OCI-LY7 (cell line): ENCODE measurements around the gene LRP1-AS. TPM values are rescaled to one million over a fixed set of nuclear protein-coding genes. Genes with fewer than 3 reads are reported as not detected.
A peak's percentile ranks its signal among the peaks of the same experiment; 100 is the strongest.

Experiments used
- BruUV-seq: library from RNA; stranded (reverse); fragments of 400-500 nt; replicated peaks from 2 replicates; lab custom pipeline; 2021; lab: Mats Ljungman, UMichigan
- CTCF ChIA-PET: fragments of 300-600 bp; sonication (Branson Sonifier 250); formaldehyde crosslinking; loops from one replicate; lab custom pipeline; 2022; ENCODE audit warnings: antibody characterized with exemption; ENCODE audit not compliant: unreplicated experiment; lab: Charles Lee
- POLR2A ChIA-PET: fragments of 300-600 bp; sonication (Branson Sonifier 250); formaldehyde crosslinking; loops from one replicate; lab custom pipeline; 2022; ENCODE audit warnings: antibody characterized with exemption; lab: Charles Lee
- DNase-seq: peaks from one replicate; pipeline ENCODE4 v3.0.0-alpha.2; 2015; ENCODE audit warnings: low spot score
- H2AFZ ChIP-seq: fragments of 200-600 bp; sonication (generic), shearing (Covaris generic); 2 replicates; pipeline ENCODE4 v1.6.1; 2014; ENCODE audit warnings: mild to moderate bottlenecking, antibody characterized with exemption, low read length, moderate library complexity
- H3K27ac ChIP-seq: fragments of 200-600 bp; sonication (generic); 2 replicates; pipeline ENCODE4 v1.5.1; 2014; ENCODE audit warnings: mixed run types, low read depth, mild to moderate bottlenecking, moderate library complexity, low read length, inconsistent platforms; ENCODE audit not compliant: poor library complexity, severe bottlenecking
- H3K36me3 ChIP-seq: fragments of 200-600 bp; sonication (generic); 2 replicates; pipeline ENCODE4 v1.6.1; 2014; ENCODE audit warnings: mild to moderate bottlenecking, antibody characterized with exemption, low read length, moderate library complexity, mixed read lengths; ENCODE audit not compliant: insufficient read depth
- H3K4me1 ChIP-seq: fragments of 200-600 bp; sonication (generic); 2 replicates; pipeline ENCODE4 v1.5.1; 2014; ENCODE audit warnings: mild to moderate bottlenecking, low read length; ENCODE audit not compliant: insufficient read depth, poor library complexity, severe bottlenecking
- H3K4me2 ChIP-seq: fragments of 200-600 bp; sonication (generic); 2 replicates; pipeline ENCODE4 v1.6.1; 2014; ENCODE audit warnings: mild to moderate bottlenecking, low read length
- H3K4me3 ChIP-seq: fragments of 200-600 bp; sonication (generic); 2 replicates; pipeline ENCODE4 v1.5.1; 2014; ENCODE audit warnings: mild to moderate bottlenecking, low read depth, low read length; ENCODE audit not compliant: poor library complexity, severe bottlenecking
- H3K79me2 ChIP-seq: fragments of 200-600 bp; sonication (generic); 2 replicates; pipeline ENCODE4 v1.6.1; 2016; ENCODE audit warnings: low read depth, mild to moderate bottlenecking, low read length, moderate library complexity, mixed read lengths; ENCODE audit not compliant: insufficient read depth
- H3K9me2 ChIP-seq: fragments of 200-600 bp; sonication (generic); 2 replicates; pipeline ENCODE4 v1.6.1; 2016; ENCODE audit warnings: mild to moderate bottlenecking, low read length, mixed read lengths; ENCODE audit not compliant: insufficient read depth
- H3K9me3 ChIP-seq: fragments of 200-600 bp; sonication (generic); 2 replicates; pipeline ENCODE4 v1.6.1; 2014; ENCODE audit warnings: mild to moderate bottlenecking, mixed run types, low read length, mixed read lengths
- H4K20me1 ChIP-seq: fragments of 200-600 bp; sonication (generic); 2 replicates; pipeline ENCODE4 v1.6.1; 2014; ENCODE audit warnings: mild to moderate bottlenecking, antibody characterized with exemption, low read length, moderate library complexity, mixed read lengths; ENCODE audit not compliant: insufficient read depth
- EZH2phosphoT487 ChIP-seq: fragments of 200-600 bp; sonication (generic); IDR thresholded peaks from 2 replicates; pipeline ENCODE4 v1.6.1; 2018; ENCODE audit warnings: low read depth, borderline replicate concordance, mild to moderate bottlenecking, mixed run types, antibody characterized with exemption, low read length, moderate library complexity, mixed read lengths
- intact Hi-C: fragments of 100-400 bp; cut with micrococcal nuclease; formaldehyde crosslinking; loops from one replicate; pipeline ENCODE4 v1.10.0; 2022; ENCODE audit not compliant: unreplicated experiment
- total RNA-seq, 2 experiments: library from RNA; depleted of rRNA in 1 of 2; stranded (reverse); fragments of >200 nt in 1 of 2; shearing (Covaris generic) in 1 of 2; gene quantifications; 2 replicates each; pipeline ENCODE4 v1.2.3, GENCODE V29; 2014 to 2022
- TF ChIP-seq, protein P1 (sequence below): fragments of 200-600 bp; sonication (generic); conservative IDR thresholded peaks from 2 replicates; pipeline ENCODE4 v1.5.1; 2014; ENCODE audit warnings: mild to moderate bottlenecking, antibody characterized with exemption, low read length, moderate library complexity, mixed read lengths

LRP1-AS gene
- total RNA-seq, 2 experiments from 2014 or later: not detected

DNA sequence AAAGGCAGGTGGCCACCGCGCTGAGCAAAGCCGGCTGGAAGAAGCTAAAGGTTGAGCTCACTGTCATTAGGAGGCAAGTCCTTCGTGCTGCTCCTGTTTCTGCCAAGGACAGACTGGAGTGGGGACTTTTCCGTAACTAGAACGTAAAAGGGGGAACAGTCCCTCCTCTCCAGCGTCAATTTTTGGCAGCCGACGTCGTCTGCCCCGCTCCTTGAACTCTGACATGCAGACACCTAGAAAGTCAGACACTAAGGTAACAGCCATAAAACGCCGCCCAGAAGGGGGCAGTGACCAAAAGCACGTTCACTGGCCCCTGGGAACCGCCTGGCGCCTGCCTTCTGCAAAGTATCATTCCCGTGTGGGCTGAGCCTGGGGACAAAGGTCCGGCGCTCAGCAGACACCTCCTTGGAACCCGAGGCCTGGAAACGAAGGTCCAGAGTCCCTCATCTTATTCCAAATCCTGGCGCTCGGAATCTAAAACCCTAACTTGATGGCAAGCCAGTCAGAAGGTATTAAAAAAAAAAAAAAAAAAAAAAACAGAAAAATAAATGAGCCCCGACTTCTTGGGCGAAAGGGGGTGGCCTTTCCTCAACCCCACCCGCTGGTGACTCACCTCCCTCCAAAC is 20.2 kb downstream of the LRP1-AS start:
- Histone ChIP-seq H3K79me2 (no peaks in the 10 kb centered on the region), H4K20me1 (no peaks in the 10 kb centered on the region), H3K4me2 (peak overlapping the region; percentile 79), H3K36me3 (no peaks in the 10 kb centered on the region), H3K27ac (no peak overlapping the region), H2AFZ (peak overlapping the region; percentile 89; the same call in 1 of the 2 replicates), H3K9me3 (peaks cover 11% of the 10 kb centered on the region; the same call in 1 of the 2 replicates), H3K4me3 (peak overlapping the region; percentile 66), H3K9me2 (no peaks in the 10 kb centered on the region), H3K4me1 (peaks cover 3% of the 10 kb centered on the region)
- POLR2A ChIA-PET: interaction anchor here (0.7 kb wide), 2 partner anchors 9 to 101 kb away, joined by 3 to 5 read pairs; no protein-coding TSS in a partner anchor
- intact Hi-C loops: no loop called here
- TF ChIP-seq EZH2phosphoT487: no peak
- TF ChIP-seq, protein P1, sequence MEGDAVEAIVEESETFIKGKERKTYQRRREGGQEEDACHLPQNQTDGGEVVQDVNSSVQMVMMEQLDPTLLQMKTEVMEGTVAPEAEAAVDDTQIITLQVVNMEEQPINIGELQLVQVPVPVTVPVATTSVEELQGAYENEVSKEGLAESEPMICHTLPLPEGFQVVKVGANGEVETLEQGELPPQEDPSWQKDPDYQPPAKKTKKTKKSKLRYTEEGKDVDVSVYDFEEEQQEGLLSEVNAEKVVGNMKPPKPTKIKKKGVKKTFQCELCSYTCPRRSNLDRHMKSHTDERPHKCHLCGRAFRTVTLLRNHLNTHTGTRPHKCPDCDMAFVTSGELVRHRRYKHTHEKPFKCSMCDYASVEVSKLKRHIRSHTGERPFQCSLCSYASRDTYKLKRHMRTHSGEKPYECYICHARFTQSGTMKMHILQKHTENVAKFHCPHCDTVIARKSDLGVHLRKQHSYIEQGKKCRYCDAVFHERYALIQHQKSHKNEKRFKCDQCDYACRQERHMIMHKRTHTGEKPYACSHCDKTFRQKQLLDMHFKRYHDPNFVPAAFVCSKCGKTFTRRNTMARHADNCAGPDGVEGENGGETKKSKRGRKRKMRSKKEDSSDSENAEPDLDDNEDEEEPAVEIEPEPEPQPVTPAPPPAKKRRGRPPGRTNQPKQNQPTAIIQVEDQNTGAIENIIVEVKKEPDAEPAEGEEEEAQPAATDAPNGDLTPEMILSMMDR: peak; percentile 61
- BruUV-seq: no TSS peak
- CTCF ChIA-PET: interaction anchor here (1.0 to 1.5 kb wide), 2 partner anchors 16 to 116 kb away, joined by 3 to 7 read pairs; partner anchors contain the start of gene STAT6
- peak; percentile 61 for DNase-seq

DNA sequence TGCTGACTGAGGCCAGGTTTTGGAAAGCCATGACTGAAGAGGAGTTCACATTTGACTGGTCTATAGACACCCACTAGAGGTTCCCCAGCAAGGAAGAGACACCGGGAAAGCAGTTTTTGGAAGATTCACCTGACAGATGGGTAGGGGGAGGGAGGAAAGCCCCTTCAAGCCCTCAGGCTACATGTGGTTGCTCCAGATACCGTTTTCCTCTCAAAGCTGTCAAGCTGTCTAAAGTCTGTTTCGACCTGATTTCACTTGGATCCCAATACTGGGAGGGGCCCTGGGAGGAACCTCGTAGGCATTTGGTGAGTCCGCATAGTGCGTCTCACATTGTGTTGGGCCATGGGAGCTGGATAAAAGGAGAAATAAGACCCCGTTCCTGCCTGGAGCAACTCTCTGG is 20.9 kb downstream of the LRP1-AS start:
- H3K9me3 ChIP-seq: peaks cover 11% of the 10 kb centered on the region; the same call in 1 of the 2 replicates
- no peak overlapping the region for H2AFZ ChIP-seq
- CTCF ChIA-PET: interaction anchor here (1.5 kb wide), 1 partner anchor 116 kb away, joined by 3 read pairs; no protein-coding TSS in a partner anchor
- DNase-seq: no peak
- no peaks in the 10 kb centered on the region for H3K79me2 ChIP-seq
- peaks cover 3% of the 10 kb centered on the region for H3K4me1 ChIP-seq
- no peaks in the 10 kb centered on the region for H4K20me1 ChIP-seq
- H3K4me2 ChIP-seq: no peak overlapping the region
- no peaks in the 10 kb centered on the region for H3K9me2 ChIP-seq
- TF ChIP-seq, protein P1: no peak
- no peak for TF ChIP-seq EZH2phosphoT487
- no peaks in the 10 kb centered on the region for H3K36me3 ChIP-seq
- H3K27ac ChIP-seq: no peak overlapping the region
- POLR2A ChIA-PET: no interaction called here
- no TSS peak for BruUV-seq
- no peak overlapping the region for H3K4me3 ChIP-seq
- intact Hi-C loops: no loop called here

DNA sequence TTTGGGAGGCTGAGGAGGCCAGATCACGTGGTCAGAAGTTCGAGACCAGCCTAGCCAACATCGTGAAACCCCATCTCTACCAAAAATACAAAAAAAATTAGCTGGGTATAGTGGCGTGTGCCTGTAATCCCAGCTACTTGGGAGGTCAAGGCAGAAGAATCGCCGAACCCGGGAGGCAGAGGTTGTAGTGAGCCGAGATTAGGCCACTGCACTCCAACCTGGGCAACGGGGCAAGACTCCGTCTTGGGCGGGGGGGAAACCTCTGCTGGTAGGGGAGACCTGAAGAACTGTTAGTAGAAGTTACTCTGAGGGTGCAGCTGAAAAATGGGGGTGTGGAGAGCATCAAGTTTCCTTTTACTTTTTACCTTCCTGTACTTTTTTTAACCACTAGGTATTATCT is 21.4 kb downstream of the LRP1-AS start:
- Histone ChIP-seq H4K20me1 (no peaks in the 10 kb centered on the region), H3K9me2 (no peaks in the 10 kb centered on the region), H3K4me1 (peaks cover 3% of the 10 kb centered on the region), H3K4me2 (no peak overlapping the region), H2AFZ (no peak overlapping the region), H3K27ac (no peak overlapping the region), H3K79me2 (no peaks in the 10 kb centered on the region), H3K9me3 (peaks cover 11% of the 10 kb centered on the region; the same call in 1 of the 2 replicates), H3K36me3 (no peaks in the 10 kb centered on the region), H3K4me3 (no peak overlapping the region)
- TF ChIP-seq, protein P1: no peak
- TF ChIP-seq EZH2phosphoT487: no peak
- ChIA-PET CTCF (no interaction called here), POLR2A (no interaction called here)
- intact Hi-C loops: no loop called here
- no TSS peak for BruUV-seq
- DNase-seq: no peak
